CD4-positive, CD25-positive, alpha-beta regulatory T cell (primary cell): Measurements from ENCODE around the gene CDC73. TPM values are rescaled to one million over a fixed set of nuclear protein-coding genes. Genes with fewer than 3 reads are reported as not detected.
"Not testable (repeated sequence)": the region's sequence is repeated elsewhere in the genome, so short reads cannot be mapped to it uniquely, and the experiment has no call there.

ENCODE experiments used
- ATAC-seq, 2 donors: fragments of 150-1000 bp; cut with Tn5 transposase; one replicate each; pipeline ENCODE4 v1.10.0; 2021; ENCODE audit warnings: low read depth in 2 of 2, moderate number of reproducible peaks in 2 of 2, moderate library complexity in 1 of 2
- DNase-seq, 3 donors: peaks; one replicate each; pipeline versions ENCODE4 v3.0.0 to v3.0.0-alpha.2; 2012 to 2022; ENCODE audit warnings: mixed read lengths in 1 of 3
- H3K27ac ChIP-seq: one replicate; pipeline ENCODE4 v1.7.0; 2013; ENCODE audit warnings: mild to moderate bottlenecking, low read length; ENCODE audit not compliant: insufficient read depth, poor library complexity, severe bottlenecking
- H3K27me3 ChIP-seq: one replicate; pipeline ENCODE4 v1.7.0; 2013; ENCODE audit warnings: low read length; ENCODE audit not compliant: control insufficient read depth, insufficient read depth
- H3K36me3 ChIP-seq: one replicate; pipeline ENCODE4 v1.7.0; 2013; ENCODE audit warnings: mild to moderate bottlenecking, low read length, moderate library complexity; ENCODE audit not compliant: control insufficient read depth, insufficient read depth
- H3K4me1 ChIP-seq: 2 replicates; pipeline ENCODE4 v1.7.0; 2013; ENCODE audit warnings: mild to moderate bottlenecking, low read length; ENCODE audit not compliant: insufficient read depth, control insufficient read depth, poor library complexity, severe bottlenecking
- H3K4me3 ChIP-seq: one replicate; pipeline ENCODE4 v1.7.0; 2013; ENCODE audit warnings: low read depth, mild to moderate bottlenecking, low read length, moderate library complexity
- H3K9me3 ChIP-seq, 2 experiments: 1 replicate in 1 of 2; 2 replicates in 1 of 2; pipeline ENCODE4 v1.7.0; 2013; ENCODE audit warnings: low read length in 2 of 2, mild to moderate bottlenecking in 1 of 2, moderate library complexity in 1 of 2; ENCODE audit not compliant: control insufficient read depth in 2 of 2
- H3K27ac Mint-ChIP-seq, 3 donors: one replicate each; pipeline ENCODE4 v1.8.0; 2020 to 2022; ENCODE audit warnings: mild to moderate bottlenecking in 3 of 3, mixed read lengths in 3 of 3, moderate library complexity in 2 of 3
- H3K27me3 Mint-ChIP-seq: one replicate; pipeline ENCODE4 v1.8.0; 2022; ENCODE audit warnings: mild to moderate bottlenecking, mixed read lengths
- H3K36me3 Mint-ChIP-seq: one replicate; pipeline ENCODE4 v1.8.0; 2020; ENCODE audit warnings: mixed read lengths
- H3K4me1 Mint-ChIP-seq, 4 donors: one replicate each; pipeline ENCODE4 v1.8.0; 2020 to 2022; ENCODE audit warnings: mixed read lengths in 4 of 4, mild to moderate bottlenecking in 1 of 4
- H3K4me3 Mint-ChIP-seq, 4 donors: one replicate each; pipeline ENCODE4 v1.8.0; 2020 to 2022; ENCODE audit warnings: mild to moderate bottlenecking in 4 of 4, mixed read lengths in 4 of 4, moderate library complexity in 3 of 4
- H3K9me3 Mint-ChIP-seq, 7 donors: one replicate each; pipeline ENCODE4 v1.8.0; 2020 to 2022; ENCODE audit warnings: mixed read lengths in 7 of 7, mild to moderate bottlenecking in 3 of 7, moderate library complexity in 2 of 7
- polyA plus RNA-seq, 4 donors: library from polyadenylated mRNA; unstranded; fragments of 300-500 nt; fragmentation: Illumina TruSeq; gene quantifications; one replicate each; pipeline ENCODE4 v1.2.3, GENCODE V29; 2021
- total RNA-seq: library from RNA; stranded (reverse); gene quantifications from one replicate; pipeline ENCODE4 v1.2.3, GENCODE V29; 2022

CDC73 gene
- total and polyA plus RNA-seq, 5 donors from 2014 or later, result 59.3 to 81.0 (median 64.0) TPM

DNA sequence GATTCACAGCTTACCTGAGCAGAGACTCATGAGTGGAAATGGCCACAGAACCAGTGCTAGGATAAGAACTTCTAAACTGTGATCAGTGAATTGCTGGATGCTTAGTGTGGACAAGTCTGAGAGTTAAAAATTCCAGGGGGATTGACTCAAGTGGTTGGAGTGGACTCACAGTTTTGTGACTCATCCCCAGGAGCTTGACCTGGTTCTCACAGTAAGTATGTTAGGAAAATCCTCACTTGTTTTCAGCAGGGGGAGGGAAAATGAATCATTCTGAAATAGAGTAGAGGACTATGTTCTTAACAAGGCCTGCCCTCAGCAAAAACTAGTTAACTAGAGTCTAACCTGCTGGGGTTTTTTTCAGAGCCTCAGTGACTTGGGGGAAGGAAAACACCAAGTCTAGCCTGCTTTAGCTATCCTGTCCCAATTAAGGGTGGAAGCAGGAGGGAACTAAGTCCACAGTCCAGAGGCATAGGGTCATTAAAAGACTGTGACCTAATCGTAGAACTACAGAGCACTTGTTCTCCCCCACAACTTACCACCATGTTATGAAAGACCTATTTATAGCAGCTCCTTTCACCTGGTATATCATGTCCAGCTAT is 6.1 kb upstream of the CDC73 start:
- no peaks in the 10 kb centered on the region for H3K36me3 Mint-ChIP-seq
- Histone ChIP-seq H3K36me3 (no peaks in the 10 kb centered on the region), H3K9me3 (no peaks in the 10 kb centered on the region), H3K4me3 (no peak overlapping the region), H3K4me1 (no peaks in the 10 kb centered on the region), H3K27ac (no peak overlapping the region), H3K27me3 (no peaks in the 10 kb centered on the region)
- H3K27me3 Mint-ChIP-seq, result peaks cover 18% of the 10 kb centered on the region
- H3K27ac Mint-ChIP-seq, result no peak overlapping the region
- ATAC-seq, result no peak
- H3K9me3 Mint-ChIP-seq, result no peaks in the 10 kb centered on the region
- no peak for DNase-seq
- H3K4me1 Mint-ChIP-seq, result peaks cover 0 to 12% (median 11%) of the 10 kb centered on the region in 4 donors
- H3K4me3 Mint-ChIP-seq, result peak overlapping the region in 1 of 4 donors; percentile 52

DNA sequence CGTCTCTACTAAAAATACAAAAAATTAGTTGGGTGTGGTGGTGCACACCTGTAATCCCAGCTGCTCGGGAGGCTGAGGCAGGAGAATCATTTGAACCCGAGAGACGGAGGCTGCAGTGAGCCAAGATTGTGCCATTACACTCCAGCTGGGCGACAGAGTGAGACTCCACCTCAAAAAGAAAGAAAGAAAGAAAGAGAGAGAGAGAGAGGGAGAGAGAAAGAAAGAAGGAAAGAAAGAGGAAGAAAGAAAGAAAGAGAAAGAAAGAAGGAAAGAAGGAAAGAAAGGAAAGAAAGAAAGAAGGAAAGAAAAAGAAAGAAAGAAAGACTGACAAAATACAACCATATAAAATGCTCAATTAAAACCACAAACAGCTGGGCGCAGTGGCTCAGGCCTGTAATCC is 4.7 kb upstream of the CDC73 start:
- not testable (repeated sequence) for H3K4me3 Mint-ChIP-seq, H3K27ac ChIP-seq, DNase-seq, ATAC-seq, H3K9me3 Mint-ChIP-seq, H3K9me3 ChIP-seq, H3K36me3 Mint-ChIP-seq, H3K4me3 ChIP-seq, H3K27me3 ChIP-seq, H3K4me1 ChIP-seq, H3K36me3 ChIP-seq
- Mint-ChIP-seq H3K27ac (peak overlapping the region in 1 of 3 donors; percentile 48), H3K27me3 (peaks cover 16% of the 10 kb centered on the region), H3K4me1 (peaks cover 0 to 25% (median 19%) of the 10 kb centered on the region in 4 donors)

DNA sequence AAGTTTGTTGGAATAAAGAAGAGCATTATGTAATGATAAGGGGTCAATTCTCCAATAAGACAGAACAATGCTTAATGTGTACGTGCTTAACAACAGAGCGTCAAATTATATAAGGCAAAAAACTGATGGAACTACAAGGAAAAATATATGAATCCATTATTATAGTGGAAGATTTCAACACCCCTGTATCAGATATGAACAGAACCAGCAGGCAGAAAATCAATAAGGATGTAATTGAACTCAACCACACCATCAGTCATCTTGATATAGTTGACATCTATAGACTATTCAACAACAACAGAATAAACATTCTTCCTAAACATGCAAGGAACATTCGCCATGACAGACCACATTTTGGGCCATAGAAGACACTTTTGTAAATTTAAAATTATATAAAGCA is 3.6 kb upstream of the CDC73 start:
- Mint-ChIP-seq H3K4me1 (peaks cover 6 to 34% (median 26%) of the 10 kb centered on the region in 4 donors), H3K36me3 (no peaks in the 10 kb centered on the region), H3K9me3 (no peaks in the 10 kb centered on the region), H3K4me3 (peak overlapping the region in 1 of 4 donors; percentile 62), H3K27ac (no peak overlapping the region), H3K27me3 (peaks cover 12% of the 10 kb centered on the region)
- no peaks in the 10 kb centered on the region for H3K27me3 ChIP-seq
- ATAC-seq (no peak), DNase-seq (no peak)
- peaks cover 8% of the 10 kb centered on the region for H3K4me1 ChIP-seq
- H3K27ac ChIP-seq, result no peak overlapping the region
- no peak overlapping the region for H3K4me3 ChIP-seq
- no peaks in the 10 kb centered on the region for H3K36me3 ChIP-seq
- no peaks in the 10 kb centered on the region for H3K9me3 ChIP-seq

DNA sequence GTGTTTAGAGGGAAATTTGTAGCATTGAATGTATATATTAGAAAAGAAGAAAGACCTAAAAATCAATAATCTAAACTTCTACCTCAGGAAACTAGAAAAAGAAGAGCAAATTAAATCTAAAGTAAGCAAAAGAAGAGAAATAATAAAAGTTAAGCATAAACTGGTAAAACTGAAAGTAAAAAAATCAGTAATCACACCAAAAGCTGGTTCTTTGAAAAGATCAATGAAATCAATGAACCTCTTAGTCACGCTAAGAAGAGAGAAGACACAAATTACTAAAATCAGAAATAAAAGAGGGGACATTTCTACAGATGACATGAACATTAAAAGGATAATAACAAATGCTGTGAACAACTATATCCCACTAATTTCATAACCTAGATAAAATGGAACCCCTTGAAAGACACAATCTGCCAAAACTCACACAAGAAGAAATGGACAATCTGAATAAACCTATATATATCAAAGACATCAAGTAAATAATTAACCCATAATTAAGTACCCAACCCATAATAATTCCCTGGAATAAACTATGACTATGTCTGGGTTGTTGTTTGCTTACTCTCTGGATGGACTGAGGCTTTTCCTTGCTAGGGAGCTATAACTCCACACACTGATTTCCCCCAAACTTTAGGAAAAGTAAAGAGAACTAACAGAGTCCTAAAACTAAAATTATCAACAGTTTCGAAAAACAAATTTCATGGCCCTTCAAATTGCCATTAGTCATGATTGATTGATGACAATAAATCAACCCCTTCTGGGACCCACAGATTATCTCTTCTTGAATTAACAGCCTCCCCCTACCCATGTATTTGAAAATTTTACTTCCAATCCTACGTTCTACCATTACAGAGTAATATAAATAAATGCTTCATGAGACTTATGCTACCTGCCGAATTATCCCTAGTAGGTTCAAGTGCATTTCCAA is 2.8 kb upstream of the CDC73 start:
- H3K27ac ChIP-seq, result no peak overlapping the region
- Mint-ChIP-seq H3K27me3 (peaks cover 12% of the 10 kb centered on the region), H3K9me3 (no peaks in the 10 kb centered on the region), H3K36me3 (no peaks in the 10 kb centered on the region), H3K27ac (peak overlapping the region in 1 of 3 donors; percentile 43), H3K4me3 (peak overlapping the region in 3 of 4 donors; percentile 8 to 62 (median 28)), H3K4me1 (peaks cover 8 to 42% (median 33%) of the 10 kb centered on the region in 4 donors)
- H3K4me1 ChIP-seq, result peaks cover 17% of the 10 kb centered on the region
- ATAC-seq (no peak), DNase-seq (peak in 1 of 3 donors; percentile 12)
- no peaks in the 10 kb centered on the region for H3K36me3 ChIP-seq
- no peaks in the 10 kb centered on the region for H3K27me3 ChIP-seq
- H3K9me3 ChIP-seq, result no peaks in the 10 kb centered on the region
- peak overlapping the region; percentile 23 for H3K4me3 ChIP-seq

DNA sequence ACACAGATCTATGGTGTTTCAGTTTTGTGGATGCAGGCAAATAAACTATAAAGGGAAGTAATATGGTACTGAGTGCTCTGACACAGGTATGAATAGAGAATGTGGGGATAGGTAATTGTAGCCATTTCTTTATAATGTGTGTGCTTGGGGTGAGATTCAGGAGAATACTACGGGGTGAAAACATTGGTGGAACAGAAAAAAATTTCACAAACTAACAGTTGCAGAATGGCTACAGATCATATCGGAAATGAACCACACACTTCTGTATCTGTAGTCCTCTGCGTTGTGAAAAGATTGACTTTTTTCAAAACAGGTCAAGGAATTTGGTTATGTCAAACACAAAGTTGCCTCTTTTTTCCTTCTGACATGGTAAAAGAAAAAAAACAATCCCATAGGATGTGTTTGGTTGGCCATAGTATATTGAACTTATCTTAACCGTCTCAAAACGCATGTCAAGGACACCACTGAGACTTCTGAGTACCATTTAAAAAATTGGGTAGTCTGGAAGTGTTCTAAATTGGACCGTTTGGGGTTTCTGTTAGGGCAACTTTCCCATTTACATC is 1.1 kb upstream of the CDC73 start:
- Histone ChIP-seq H3K4me3 (peak overlapping the region; percentile 78), H3K36me3 (peaks cover 4% of the 10 kb centered on the region)

DNA sequence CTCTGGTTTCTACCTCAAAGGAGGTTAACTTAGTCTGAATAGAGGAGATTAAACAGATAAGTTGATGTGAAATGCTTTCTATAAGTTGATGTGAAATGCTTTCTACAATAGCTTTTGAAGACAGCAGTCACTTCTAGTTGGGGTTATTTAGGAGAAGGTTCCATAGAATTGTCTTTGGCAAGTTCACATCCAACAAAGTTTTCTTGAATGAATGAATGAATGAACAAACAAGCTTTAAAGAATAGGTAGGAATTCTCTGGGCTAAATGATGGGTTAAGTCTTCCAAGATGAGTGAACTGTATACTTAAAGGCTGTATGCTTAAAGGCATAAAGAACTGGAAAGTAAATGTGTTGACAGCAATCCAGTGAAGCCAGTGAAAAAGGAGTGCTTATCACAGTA is 1.9 kb downstream of the CDC73 start:
- peaks cover 6% of the 10 kb centered on the region for H3K27me3 Mint-ChIP-seq
- H3K4me3 ChIP-seq, result peak overlapping the region; percentile 99
- ATAC-seq (no peak), DNase-seq (no peak)
- H3K36me3 ChIP-seq, result peaks cover 22% of the 10 kb centered on the region
- peak overlapping the region; percentile 95 to 98 (median 96) for H3K4me3 Mint-ChIP-seq
- H3K27me3 ChIP-seq, result no peaks in the 10 kb centered on the region
- H3K36me3 Mint-ChIP-seq, result peaks cover 5% of the 10 kb centered on the region
- no peaks in the 10 kb centered on the region for H3K9me3 Mint-ChIP-seq
- H3K9me3 ChIP-seq, result no peaks in the 10 kb centered on the region
- peak overlapping the region; percentile 67 to 99 (median 72) for H3K27ac Mint-ChIP-seq
- no peak overlapping the region for H3K27ac ChIP-seq
- peaks cover 21 to 73% (median 59%) of the 10 kb centered on the region in 4 donors for H3K4me1 Mint-ChIP-seq
- H3K4me1 ChIP-seq, result peaks cover 37% of the 10 kb centered on the region

More for the DNA sequence above, 1.1 kb upstream of the CDC73 start:
- H3K36me3 Mint-ChIP-seq, result peaks cover 3% of the 10 kb centered on the region
- DNase-seq (no peak), ATAC-seq (no peak)
- peaks cover 12% of the 10 kb centered on the region for H3K27me3 Mint-ChIP-seq
- Histone ChIP-seq H3K27ac (no peak overlapping the region), H3K4me1 (peaks cover 31% of the 10 kb centered on the region), H3K27me3 (no peaks in the 10 kb centered on the region), H3K9me3 (no peaks in the 10 kb centered on the region)
- no peaks in the 10 kb centered on the region for H3K9me3 Mint-ChIP-seq
- H3K4me1 Mint-ChIP-seq, result peaks cover 20 to 54% (median 45%) of the 10 kb centered on the region in 4 donors
- peak overlapping the region; percentile 95 to 98 (median 96) for H3K4me3 Mint-ChIP-seq
- peak overlapping the region; percentile 97 to 99 (median 97) for H3K27ac Mint-ChIP-seq

DNA sequence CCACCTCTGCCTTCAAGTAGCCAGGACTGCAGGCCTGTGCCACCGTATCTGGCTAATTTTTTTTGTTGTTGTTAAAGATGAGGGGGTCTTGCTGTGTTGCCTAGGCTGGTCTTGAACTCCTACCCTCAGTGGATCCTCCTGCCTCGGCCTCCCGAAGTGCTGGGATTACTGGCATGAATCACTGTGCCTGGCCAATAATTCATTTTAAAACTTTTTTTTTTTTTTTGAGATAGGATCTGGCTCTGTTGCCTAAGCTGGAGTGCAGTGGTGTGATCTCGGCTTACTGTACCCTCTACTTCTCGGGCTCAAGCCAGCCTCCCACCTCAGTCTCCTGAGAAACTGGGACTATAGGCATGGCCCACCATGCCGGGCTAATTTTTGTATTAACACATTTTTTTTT is 3.5 kb downstream of the CDC73 start:
- Histone ChIP-seq H3K27ac (no peak overlapping the region), H3K4me3 (no peak overlapping the region), H3K27me3 (no peaks in the 10 kb centered on the region), H3K9me3 (no peaks in the 10 kb centered on the region), H3K4me1 (peaks cover 37% of the 10 kb centered on the region), H3K36me3 (peaks cover 31% of the 10 kb centered on the region)
- Mint-ChIP-seq H3K27ac (peak overlapping the region in 1 of 3 donors; percentile 33), H3K9me3 (no peaks in the 10 kb centered on the region), H3K27me3 (peaks cover 6% of the 10 kb centered on the region), H3K4me3 (peak overlapping the region; percentile 21 to 71 (median 46)), H3K36me3 (peaks cover 9% of the 10 kb centered on the region), H3K4me1 (peaks cover 26 to 70% (median 55%) of the 10 kb centered on the region in 4 donors)
- DNase-seq (no peak), ATAC-seq (no peak)
